Activated naive CD4-positive, alpha-beta T cell treated with anti-CD3 and anti-CD28 coated beads, Interleukin-2, amount 10 ng/mL, durations not matched to agents 7 days and 5 days (primary cell): ENCODE data around the gene EPB41L2.

ENCODE experiments used
- CTCF ChIA-PET: fragments of 350-600 bp; sonication (Branson Sonifier 250); formaldehyde crosslinking; loops from one replicate; lab custom pipeline; 2021; ENCODE audit warnings: antibody characterized with exemption; lab: Charles Lee
- DNase-seq: peaks from one replicate; pipeline ENCODE4 v3.0.0-alpha.2; 2020
- H3K27ac Mint-ChIP-seq: one replicate; pipeline ENCODE4 v1.8.0; 2021; ENCODE audit warnings: mild to moderate bottlenecking, moderate library complexity, mixed read lengths
- H3K27me3 Mint-ChIP-seq: one replicate; pipeline ENCODE4 v1.8.0; 2021; ENCODE audit warnings: mild to moderate bottlenecking, mixed read lengths
- H3K36me3 Mint-ChIP-seq: one replicate; pipeline ENCODE4 v1.8.0; 2021; ENCODE audit warnings: mixed read lengths
- H3K4me1 Mint-ChIP-seq: one replicate; pipeline ENCODE4 v1.8.0; 2021; ENCODE audit warnings: mixed read lengths
- H3K4me3 Mint-ChIP-seq: one replicate; pipeline ENCODE4 v1.8.0; 2021; ENCODE audit warnings: mild to moderate bottlenecking, moderate library complexity, mixed read lengths
- H3K9me3 Mint-ChIP-seq: one replicate; pipeline ENCODE4 v1.8.0; 2021; ENCODE audit warnings: mixed read lengths

EPB41L2 gene

GRCh38 chr6:130885392-130886192 is 177.5 kb downstream of the EPB41L2 start:
- CTCF ChIA-PET, result interaction anchor here (0.6 to 3.5 kb wide), 24 partner anchors 8 to 1032 kb away, joined by 3 to 57 read pairs (median 4); partner anchors contain the start of gene MED23
- Mint-ChIP-seq H3K27ac (no peak overlapping the region), H3K4me1 (no peaks in the 10 kb centered on the region), H3K36me3 (no peaks in the 10 kb centered on the region), H3K4me3 (no peak overlapping the region), H3K27me3 (no peaks in the 10 kb centered on the region), H3K9me3 (no peaks in the 10 kb centered on the region)
- DNase-seq, result peak; percentile 82

GRCh38 chr6:130882370-130882769 is 180.7 kb downstream of the EPB41L2 start:
- Mint-ChIP-seq H3K4me1 (no peaks in the 10 kb centered on the region), H3K9me3 (no peaks in the 10 kb centered on the region), H3K27ac (no peak overlapping the region), H3K4me3 (no peak overlapping the region), H3K27me3 (no peaks in the 10 kb centered on the region), H3K36me3 (no peaks in the 10 kb centered on the region)
- no peak for DNase-seq
- CTCF ChIA-PET, result interaction anchor here (0.6 to 1.0 kb wide), 2 partner anchors 235 to 301 kb away, joined by 3 read pairs; no protein-coding TSS in a partner anchor

- no peaks in the 10 kb centered on the region for H3K9me3 Mint-ChIP-seq
- CTCF ChIA-PET, result no interaction called here
- no peak for DNase-seq
- no peaks in the 10 kb centered on the region for H3K4me1 Mint-ChIP-seq
- H3K36me3 Mint-ChIP-seq, result no peaks in the 10 kb centered on the region
- no peaks in the 10 kb centered on the region for H3K27me3 Mint-ChIP-seq
- H3K27ac Mint-ChIP-seq, result no peak overlapping the region
- no peak overlapping the region for H3K4me3 Mint-ChIP-seq
Measured at GRCh38 chr6:130879826-130880225, 183.2 kb downstream of the EPB41L2 start.

GRCh38 chr6:130873746-130874145 is 189.3 kb downstream of the EPB41L2 start:
- CTCF ChIA-PET, result interaction anchor here (1.1 to 1.4 kb wide), 3 partner anchors 10 to 39 kb away, joined by 3 to 5 read pairs (median 4); no protein-coding TSS in a partner anchor

GRCh38 chr6:130872250-130873095 is 190.6 kb downstream of the EPB41L2 start:
- Mint-ChIP-seq H3K4me3 (no peak overlapping the region), H3K9me3 (no peaks in the 10 kb centered on the region), H3K27me3 (peaks cover 4% of the 10 kb centered on the region), H3K27ac (no peak overlapping the region), H3K36me3 (no peaks in the 10 kb centered on the region), H3K4me1 (peaks cover 3% of the 10 kb centered on the region)
- CTCF ChIA-PET, result interaction anchor here (0.7 to 2.8 kb wide), 14 partner anchors 8 to 662 kb away, joined by 3 to 10 read pairs (median 3); no protein-coding TSS in a partner anchor
- peak; percentile 81 for DNase-seq

More at GRCh38 chr6:130873746-130874145, 189.3 kb downstream of the EPB41L2 start:
- H3K9me3 Mint-ChIP-seq, result no peaks in the 10 kb centered on the region
- peaks cover 3% of the 10 kb centered on the region for H3K4me1 Mint-ChIP-seq
- no peak overlapping the region for H3K27ac Mint-ChIP-seq
- H3K36me3 Mint-ChIP-seq, result no peaks in the 10 kb centered on the region
- no peak for DNase-seq
- H3K4me3 Mint-ChIP-seq, result no peak overlapping the region
- peaks cover 4% of the 10 kb centered on the region for H3K27me3 Mint-ChIP-seq

- no peaks in the 10 kb centered on the region for H3K9me3 Mint-ChIP-seq
- CTCF ChIA-PET, result interaction anchor here (0.7 to 2.8 kb wide), 7 partner anchors 12 to 823 kb away, joined by 3 to 10 read pairs (median 4); no protein-coding TSS in a partner anchor
- H3K27me3 Mint-ChIP-seq, result peaks cover 4% of the 10 kb centered on the region
- H3K27ac Mint-ChIP-seq, result no peak overlapping the region
- H3K4me1 Mint-ChIP-seq, result peaks cover 3% of the 10 kb centered on the region
- DNase-seq, result no peak
- no peak overlapping the region for H3K4me3 Mint-ChIP-seq
- no peaks in the 10 kb centered on the region for H3K36me3 Mint-ChIP-seq
Measured at GRCh38 chr6:130870179-130870880, 192.7 kb downstream of the EPB41L2 start.

GRCh38 chr6:130869681-130870080 is 193.4 kb downstream of the EPB41L2 start:
- Mint-ChIP-seq H3K27me3 (peaks cover 4% of the 10 kb centered on the region), H3K4me3 (no peak overlapping the region), H3K4me1 (peaks cover 3% of the 10 kb centered on the region), H3K27ac (no peak overlapping the region), H3K36me3 (no peaks in the 10 kb centered on the region), H3K9me3 (no peaks in the 10 kb centered on the region)
- CTCF ChIA-PET, result no interaction called here
- no peak for DNase-seq

- peaks cover 4% of the 10 kb centered on the region for H3K27me3 Mint-ChIP-seq
- CTCF ChIA-PET, result no interaction called here
- no peak overlapping the region for H3K27ac Mint-ChIP-seq
- H3K4me1 Mint-ChIP-seq, result no peaks in the 10 kb centered on the region
- no peak overlapping the region for H3K4me3 Mint-ChIP-seq
- H3K36me3 Mint-ChIP-seq, result no peaks in the 10 kb centered on the region
- DNase-seq, result no peak
- H3K9me3 Mint-ChIP-seq, result no peaks in the 10 kb centered on the region
Measured at GRCh38 chr6:130865793-130866192, 197.3 kb downstream of the EPB41L2 start.

GRCh38 chr6:130864344-130864743 is 198.7 kb downstream of the EPB41L2 start:
- Mint-ChIP-seq H3K36me3 (no peaks in the 10 kb centered on the region), H3K4me3 (no peak overlapping the region), H3K27me3 (no peaks in the 10 kb centered on the region), H3K27ac (no peak overlapping the region), H3K4me1 (no peaks in the 10 kb centered on the region), H3K9me3 (no peaks in the 10 kb centered on the region)
- DNase-seq, result no peak
- CTCF ChIA-PET, result no interaction called here

- Mint-ChIP-seq H3K4me1 (no peaks in the 10 kb centered on the region), H3K27ac (no peak overlapping the region), H3K36me3 (no peaks in the 10 kb centered on the region), H3K27me3 (no peaks in the 10 kb centered on the region), H3K9me3 (no peaks in the 10 kb centered on the region), H3K4me3 (no peak overlapping the region)
- CTCF ChIA-PET, result no interaction called here
- no peak for DNase-seq
Measured at GRCh38 chr6:130863415-130864230, 199.4 kb downstream of the EPB41L2 start.

- no peaks in the 10 kb centered on the region for H3K36me3 Mint-ChIP-seq
- H3K27ac Mint-ChIP-seq, result no peak overlapping the region
- H3K9me3 Mint-ChIP-seq, result no peaks in the 10 kb centered on the region
- H3K4me1 Mint-ChIP-seq, result no peaks in the 10 kb centered on the region
- no peaks in the 10 kb centered on the region for H3K27me3 Mint-ChIP-seq
- no peak overlapping the region for H3K4me3 Mint-ChIP-seq
- DNase-seq, result no peak
- CTCF ChIA-PET, result no interaction called here
Measured at GRCh38 chr6:130862370-130862769, 200.7 kb downstream of the EPB41L2 start.

GRCh38 chr6:130859161-130859867 is 203.7 kb downstream of the EPB41L2 start:
- Mint-ChIP-seq H3K9me3 (no peaks in the 10 kb centered on the region), H3K27me3 (no peaks in the 10 kb centered on the region), H3K36me3 (no peaks in the 10 kb centered on the region), H3K27ac (no peak overlapping the region), H3K4me1 (no peaks in the 10 kb centered on the region), H3K4me3 (no peak overlapping the region)
- CTCF ChIA-PET, result no interaction called here
- DNase-seq, result no peak
